NCI-H128 (cell line): ENCODE measurements around the gene ACACA.

Source experiments
- DNase-seq: peaks from one replicate; lab custom pipeline; 2025; ENCODE audit not compliant: unreplicated experiment; lab: John Stamatoyannopoulos, UW

Gene ACACA

GRCh38 chr17:37239690-37240334 lies 166.8 kb downstream of the ACACA start:
- no peak for DNase-seq

GRCh38 chr17:37234106-37234505 lies 172.5 kb downstream of the ACACA start:
- no peak for DNase-seq

- no peak for DNase-seq
Measured at GRCh38 chr17:37233036-37233435, 173.6 kb downstream of the ACACA start.

- DNase-seq, result no peak
Measured at GRCh38 chr17:37231887-37232286, 174.7 kb downstream of the ACACA start.

- DNase-seq, result no peak
Measured at GRCh38 chr17:37230633-37231032, 176.0 kb downstream of the ACACA start.

- DNase-seq, result no peak
Measured at GRCh38 chr17:37225465-37225864, 181.2 kb downstream of the ACACA start.

- no peak for DNase-seq
Measured at GRCh38 chr17:37221865-37222264, 184.8 kb downstream of the ACACA start.

GRCh38 chr17:37220607-37220953 lies 186.1 kb downstream of the ACACA start:
- DNase-seq, result no peak

GRCh38 chr17:37219876-37220606 lies 186.6 kb downstream of the ACACA start:
- DNase-seq, result no peak

GRCh38 chr17:37218849-37219248 lies 187.8 kb downstream of the ACACA start:
- no peak for DNase-seq

GRCh38 chr17:37214416-37214815 lies 192.2 kb downstream of the ACACA start:
- DNase-seq, result no peak

- no peak for DNase-seq
Measured at GRCh38 chr17:37213927-37214326, 192.7 kb downstream of the ACACA start.

GRCh38 chr17:37212179-37212578 lies 194.5 kb downstream of the ACACA start:
- no peak for DNase-seq

GRCh38 chr17:37211136-37211535 lies 195.5 kb downstream of the ACACA start:
- DNase-seq, result no peak

- no peak for DNase-seq
Measured at GRCh38 chr17:37207103-37207502, 199.5 kb downstream of the ACACA start.

- DNase-seq, result no peak
Measured at GRCh38 chr17:37206299-37206698, 200.3 kb downstream of the ACACA start.

GRCh38 chr17:37200497-37200896 lies 206.1 kb downstream of the ACACA start:
- DNase-seq, result no peak

- no peak for DNase-seq
Measured at GRCh38 chr17:37197336-37197735, 209.3 kb downstream of the ACACA start.

- no peak for DNase-seq
Measured at GRCh38 chr17:37194208-37194607, 212.4 kb downstream of the ACACA start.

- DNase-seq, result no peak
Measured at GRCh38 chr17:37191219-37191618, 215.4 kb downstream of the ACACA start.

- DNase-seq, result no peak
Measured at GRCh38 chr17:37190493-37190892, 216.1 kb downstream of the ACACA start.

GRCh38 chr17:37188157-37188556 lies 218.5 kb downstream of the ACACA start:
- DNase-seq, result no peak

GRCh38 chr17:37187262-37187661 lies 219.4 kb downstream of the ACACA start:
- DNase-seq, result no peak
